Renal pelvis (tissue), 4 donors: ENCODE data around the gene TBXA2R. TPM values are rescaled to one million over a fixed set of nuclear protein-coding genes. Genes with fewer than 3 reads are reported as not detected.
"Not testable (repeated sequence)": the region's sequence is repeated elsewhere in the genome, so short reads cannot be mapped to it uniquely, and the experiment has no call there.

Experiments
- DNase-seq: peaks from one replicate; pipeline ENCODE4 v3.0.0-alpha.2; 2013
- polyA plus RNA-seq, 3 donors: library from polyadenylated mRNA; unstranded; fragments of 120-200 nt; gene quantifications; one replicate each; pipeline ENCODE4 v1.2.1, GENCODE V29; 2013; ENCODE audit not compliant: insufficient read length in 3 of 3

Gene TBXA2R
- polyA plus RNA-seq, 3 donors, result 3.8 TPM

DNA sequence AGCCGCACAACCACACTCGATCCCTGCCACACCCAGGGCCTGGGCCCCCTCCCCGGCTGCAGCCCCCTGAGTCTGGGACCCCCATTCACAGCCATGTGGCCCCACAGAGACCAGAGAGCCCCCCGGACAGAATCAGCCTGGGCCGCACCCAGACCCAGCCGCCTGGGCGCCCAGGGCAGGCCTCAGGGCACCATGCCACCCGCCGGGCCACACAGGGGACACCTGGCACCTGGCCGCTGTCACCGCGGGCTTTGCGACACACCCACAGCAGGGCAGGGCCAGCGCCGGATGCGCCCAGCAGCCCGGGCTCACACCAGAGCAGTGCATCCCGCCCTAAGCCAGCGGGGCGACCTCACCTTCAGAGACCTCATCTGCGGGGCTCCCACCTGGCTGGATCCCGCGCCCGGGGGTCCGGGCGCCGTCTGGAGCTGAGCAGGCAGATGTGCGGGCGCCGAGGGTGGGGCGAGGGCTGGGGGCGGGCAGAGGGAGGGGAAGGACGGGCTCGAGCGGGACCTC, 443 bp downstream of the TBXA2R start:
- DNase-seq, result no peak

DNA sequence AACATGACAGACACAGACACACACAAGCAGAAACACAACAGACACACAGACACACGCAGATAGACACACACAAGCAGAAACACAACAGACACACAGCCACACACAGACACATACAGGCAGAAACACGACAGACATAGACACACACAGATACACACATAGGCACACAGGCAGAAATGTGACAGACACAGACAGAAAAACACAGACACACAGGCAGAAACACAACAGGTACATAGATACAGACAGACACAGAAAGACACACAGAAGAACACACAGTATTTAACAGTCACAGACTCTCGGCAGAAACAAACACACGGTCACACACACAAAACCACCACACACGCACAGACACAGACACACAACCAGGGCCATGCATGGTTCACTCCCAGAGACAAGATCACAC, 905 bp downstream of the TBXA2R start:
- DNase-seq, result no peak

DNA sequence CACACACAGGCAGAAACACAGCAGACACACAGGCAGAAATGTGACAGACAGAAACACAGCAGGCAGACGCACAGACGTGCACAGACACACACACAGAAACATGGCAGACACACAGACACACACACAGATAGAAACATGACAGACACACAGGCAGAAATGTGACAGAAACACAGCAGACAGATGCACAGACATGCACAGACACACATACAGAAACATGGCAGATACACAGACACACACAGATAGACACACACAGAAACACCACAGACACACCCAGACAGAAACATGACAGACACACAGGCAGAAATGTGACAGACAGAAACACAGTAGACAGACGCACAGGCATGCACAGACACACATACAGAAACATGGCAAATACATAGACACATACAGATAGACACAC, 1.3 kb downstream of the TBXA2R start:
- DNase-seq, result no peak

DNA sequence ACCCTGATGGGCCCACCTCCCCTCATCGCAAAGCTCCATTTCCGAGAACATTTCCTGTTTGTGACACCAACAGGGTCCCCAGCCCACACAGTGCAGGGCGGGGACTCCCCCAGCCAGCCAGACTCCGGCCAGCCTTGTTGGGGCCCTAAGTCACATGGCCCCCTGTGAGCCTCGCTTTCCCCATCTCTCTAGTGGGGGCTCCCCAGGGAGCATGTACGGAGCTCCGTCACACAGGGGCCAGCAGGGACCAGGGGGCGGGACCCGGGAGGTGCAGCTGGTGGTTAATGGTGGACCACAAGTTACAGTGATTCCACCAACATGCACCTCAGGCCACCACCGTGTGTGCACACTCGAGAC, 1.7 kb downstream of the TBXA2R start:
- no peak for DNase-seq

DNA sequence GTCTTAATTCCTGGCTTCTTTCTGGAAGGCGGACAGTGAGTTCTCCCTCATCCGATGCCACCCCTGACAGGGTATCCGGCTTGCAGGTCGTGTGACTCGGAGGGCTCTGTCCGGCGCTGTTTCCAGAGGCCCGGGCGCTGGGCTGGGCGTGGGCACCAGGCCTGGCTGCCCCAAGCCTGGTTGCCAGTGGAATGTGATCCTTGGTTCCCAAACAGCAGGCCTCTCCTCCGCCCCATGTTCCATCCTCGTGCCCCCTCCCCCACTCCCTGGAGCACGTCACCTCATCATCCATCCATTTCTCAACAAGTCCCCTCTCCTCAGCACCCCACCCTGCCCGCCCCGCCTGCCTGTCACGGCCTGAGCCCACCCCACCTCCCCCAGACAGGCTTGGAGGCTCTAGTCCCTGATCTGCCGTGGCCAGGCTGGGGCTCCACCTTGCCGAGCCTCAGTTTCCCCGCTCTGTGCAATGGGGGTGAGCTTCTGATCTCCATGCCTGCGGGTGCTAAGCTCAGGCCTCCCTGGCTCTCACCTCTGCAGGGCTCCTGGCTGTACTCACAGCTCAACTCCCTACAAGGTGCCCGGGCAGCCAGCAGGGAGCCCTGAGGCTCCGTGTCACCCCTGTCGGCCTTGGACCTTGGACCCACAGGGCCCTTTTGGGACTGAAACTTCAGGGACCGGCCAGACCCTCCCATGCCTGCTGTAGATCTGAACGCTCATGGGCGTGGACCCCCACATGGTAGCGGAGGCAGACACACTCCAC, 2.3 kb downstream of the TBXA2R start:
- no peak for DNase-seq

DNA sequence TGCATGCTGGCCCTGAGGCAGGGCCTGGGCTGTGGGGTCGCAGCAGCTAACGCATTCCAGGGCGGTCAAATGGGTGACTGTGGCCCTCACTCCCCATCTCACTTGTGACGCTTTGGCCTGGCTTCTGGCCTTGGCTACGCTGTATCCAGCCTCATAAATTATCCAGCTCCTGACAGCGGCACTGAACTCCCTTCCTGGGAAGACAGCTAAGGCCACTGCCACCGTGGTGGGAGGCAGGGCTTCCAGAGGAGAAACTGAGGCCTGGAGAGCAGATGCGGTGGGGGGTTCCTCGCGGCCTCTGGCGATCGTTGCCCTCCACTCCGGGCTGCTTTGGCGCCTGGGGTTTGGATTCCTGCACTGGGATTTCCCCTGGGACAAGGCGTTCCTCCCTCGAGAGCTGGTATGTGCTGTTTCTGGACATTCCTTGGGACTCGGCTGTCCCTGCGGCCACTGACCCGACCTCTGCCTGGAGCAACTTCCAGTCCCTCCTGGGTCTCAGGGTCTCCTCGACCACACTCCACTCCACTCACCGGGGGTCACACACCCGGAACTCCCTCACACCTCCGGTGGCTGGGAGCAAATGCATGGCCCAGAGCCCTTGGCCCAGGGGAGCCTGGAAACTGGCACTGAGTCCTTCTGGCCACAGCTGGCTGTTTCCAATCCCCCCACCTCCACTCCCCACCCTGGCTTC, 3.4 kb downstream of the TBXA2R start:
- DNase-seq, result no peak

DNA sequence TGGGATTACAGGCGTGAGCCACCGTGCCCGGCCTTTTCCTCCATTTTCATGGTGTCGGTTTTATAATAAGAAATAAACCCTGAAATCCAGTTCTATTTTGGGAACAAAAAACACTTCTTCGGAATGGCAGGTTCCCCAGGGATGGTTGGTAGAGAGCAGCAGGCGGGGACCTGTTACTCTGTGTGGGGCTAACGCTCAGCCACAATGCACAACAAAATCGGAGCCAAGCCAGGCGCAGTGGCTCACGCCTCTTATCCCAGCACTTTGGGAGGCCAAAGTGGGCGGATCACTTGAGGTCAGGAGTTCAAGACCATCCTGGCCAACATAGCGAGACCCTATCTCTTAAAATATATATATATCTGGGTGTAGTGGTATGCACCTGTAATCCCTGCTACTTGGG, 5.7 kb downstream of the TBXA2R start:
- DNase-seq, result no peak

DNA sequence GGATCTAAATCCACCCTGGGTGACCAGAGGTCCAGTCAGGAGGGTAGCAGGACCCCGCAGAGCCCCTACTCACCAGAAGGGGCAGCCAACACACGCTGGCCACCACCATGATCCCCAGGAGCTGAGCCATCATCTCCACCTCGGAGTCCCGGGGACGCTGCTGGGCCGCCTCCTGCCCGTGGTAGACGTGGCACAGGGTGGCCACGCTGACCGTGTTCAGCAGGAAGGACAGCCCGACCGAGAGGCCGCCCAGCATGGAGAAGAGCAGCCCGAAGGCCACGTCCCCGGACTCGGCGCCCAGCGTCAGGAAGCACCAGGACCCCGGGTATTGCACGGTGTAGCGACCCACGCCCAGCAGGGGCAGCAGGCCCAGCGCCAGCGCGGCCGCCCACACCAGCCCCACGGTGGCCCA, 6.9 kb downstream of the TBXA2R start:
- DNase-seq, result no peak

DNA sequence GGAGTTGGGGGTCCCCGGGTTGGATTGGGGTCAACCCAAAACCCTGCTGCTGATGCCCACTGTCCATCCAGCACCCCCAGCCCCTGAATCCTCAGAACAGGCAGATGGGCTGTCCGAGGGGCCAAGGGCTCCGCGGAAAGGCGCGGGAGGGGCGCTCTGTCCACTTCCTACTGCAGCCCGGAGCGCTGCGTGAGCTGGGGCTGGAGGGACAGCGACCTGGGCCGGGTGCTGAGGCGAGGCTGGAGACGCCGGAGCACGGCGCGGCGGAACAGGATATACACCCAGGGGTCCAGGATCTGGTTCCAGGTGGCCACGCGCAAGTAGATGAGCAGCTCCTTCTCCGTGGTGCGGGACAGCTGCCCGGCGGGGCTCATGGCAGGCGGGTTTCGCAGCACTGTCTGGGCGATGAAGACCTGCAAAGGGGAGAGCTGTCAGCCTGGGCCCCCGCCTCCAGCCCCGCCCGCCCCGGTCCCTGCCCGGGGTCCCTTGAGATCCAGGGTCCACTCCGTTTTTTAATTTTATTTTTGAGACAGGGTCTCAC, 11.1 kb downstream of the TBXA2R start:
- no peak for DNase-seq

DNA sequence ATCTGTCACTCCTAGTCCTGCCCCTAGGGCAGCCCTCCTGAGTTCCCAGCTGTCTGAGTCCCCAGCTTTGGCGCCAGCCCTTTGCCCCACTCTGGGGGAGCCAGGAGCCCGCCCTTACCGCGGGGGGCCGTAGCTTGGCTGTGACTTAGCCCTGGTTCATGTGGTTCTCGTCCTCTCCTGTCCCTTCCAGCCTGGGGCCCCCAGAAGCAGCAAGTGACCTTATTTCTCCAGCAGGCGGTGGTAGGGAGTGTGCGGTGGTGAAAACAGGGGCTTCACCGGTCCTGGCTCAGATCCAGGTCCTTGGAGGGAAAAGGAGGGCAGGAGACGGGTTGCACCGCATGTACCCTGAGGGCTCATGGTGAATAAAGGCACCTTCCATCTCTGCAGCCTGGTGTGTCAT, 13.5 kb downstream of the TBXA2R start:
- DNase-seq, result no peak

DNA sequence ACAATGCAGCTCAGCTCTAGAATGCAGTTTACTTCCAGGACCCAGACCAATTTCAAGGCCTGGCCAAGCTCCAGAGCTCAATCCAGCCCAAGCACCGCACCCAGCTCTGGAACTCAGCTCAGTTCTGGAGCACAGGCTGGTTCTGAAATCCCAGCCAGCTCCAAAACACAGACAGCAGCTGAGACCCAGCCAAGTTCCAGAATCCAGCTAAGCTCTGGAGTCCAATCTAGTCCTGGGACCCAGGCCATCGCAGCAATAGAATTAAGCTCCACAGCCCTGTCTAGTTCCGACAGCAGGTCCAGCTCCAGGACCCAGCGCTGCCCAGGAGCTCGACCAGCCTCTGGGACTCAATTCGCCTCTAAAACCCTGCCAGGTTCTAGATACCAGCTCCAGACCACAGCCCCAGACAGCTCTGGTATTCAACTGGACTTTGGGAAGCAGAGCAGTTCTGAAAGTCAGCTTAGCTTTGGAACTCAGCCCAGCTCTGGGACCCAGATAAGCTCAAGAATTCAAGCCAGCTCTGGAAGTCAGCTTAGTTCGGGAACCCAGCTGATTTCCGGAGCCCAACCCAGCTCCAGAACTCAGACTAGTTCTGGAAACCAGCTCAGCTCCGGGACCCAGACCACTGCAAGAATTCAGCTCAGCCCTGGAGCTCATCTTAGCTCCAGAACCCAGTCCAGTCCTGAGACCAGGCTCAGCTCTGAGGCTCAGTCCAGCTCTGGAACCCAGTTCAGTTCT, 14.6 kb downstream of the TBXA2R start:
- no peak for DNase-seq

DNA sequence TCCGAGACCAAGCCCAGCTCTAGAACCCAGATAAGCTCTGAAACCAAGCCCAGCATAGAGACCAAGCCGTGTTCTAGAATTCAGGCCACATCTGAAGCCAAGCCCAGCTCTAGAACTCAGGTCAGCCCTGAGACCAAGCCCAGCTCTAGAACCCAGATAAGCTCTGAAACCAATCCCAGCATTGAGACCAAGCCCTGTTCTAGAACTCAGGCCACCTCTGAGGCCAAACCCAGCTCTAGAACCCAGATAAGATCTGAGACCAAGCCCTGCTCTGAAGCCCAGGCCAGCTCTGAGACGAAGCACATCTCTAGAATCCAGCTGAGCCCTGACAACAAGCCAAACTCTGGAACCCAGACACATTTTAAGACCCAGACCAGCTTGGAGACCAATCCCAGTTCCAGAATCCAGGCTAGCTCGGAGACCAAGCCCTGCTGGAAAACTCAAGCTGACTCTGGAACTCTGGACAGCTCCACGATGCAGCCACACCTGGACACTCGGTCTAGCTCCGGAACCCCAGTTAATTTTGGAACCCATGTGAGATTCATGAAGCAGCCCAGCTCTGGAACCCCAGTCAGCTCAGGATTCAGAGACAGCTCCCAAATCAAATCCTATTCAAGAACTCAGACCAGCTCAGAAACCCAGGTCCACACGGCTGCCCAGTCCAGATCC, 15.6 kb downstream of the TBXA2R start:
- DNase-seq, result no peak

DNA sequence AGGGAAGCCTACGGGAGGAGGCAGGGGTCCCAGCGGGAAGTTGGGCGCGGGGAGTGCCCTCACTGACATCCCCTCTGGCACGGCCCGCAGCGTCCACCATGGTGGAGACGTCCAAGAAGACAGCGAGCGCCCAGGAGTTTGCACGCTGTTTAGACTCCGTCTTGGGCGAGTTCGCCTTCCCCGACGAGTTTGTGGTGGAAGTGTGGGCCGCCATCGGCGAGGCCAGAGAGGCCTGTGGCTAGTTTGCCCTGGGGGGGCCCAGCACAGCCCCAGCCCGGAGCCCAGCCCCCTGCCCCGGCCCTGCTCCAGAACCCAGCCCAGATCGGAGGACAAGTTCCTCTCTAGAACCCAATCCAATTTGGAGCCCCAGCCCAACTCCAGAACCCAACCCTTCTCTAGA, 16.7 kb downstream of the TBXA2R start:
- DNase-seq, result no peak

DNA sequence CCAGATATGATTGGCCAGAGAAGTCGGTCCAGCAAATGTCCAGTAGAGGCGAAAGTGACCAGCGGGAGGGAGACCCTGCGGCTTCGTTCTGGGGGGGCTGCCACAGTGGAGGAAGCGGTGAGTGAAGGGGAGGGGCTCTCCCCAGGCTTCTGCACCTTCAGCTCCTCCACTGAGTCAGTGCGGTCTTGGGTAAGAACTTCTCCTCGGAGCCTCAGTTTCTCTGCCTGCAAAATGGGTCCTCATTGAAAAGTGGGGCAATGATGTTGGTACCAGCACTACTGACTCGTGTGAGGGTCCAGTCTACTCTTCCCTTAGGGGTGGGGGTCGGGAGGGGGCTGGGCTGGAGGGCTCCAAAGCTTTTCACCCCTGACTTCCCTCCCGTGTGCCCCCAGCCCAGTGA, 17.2 kb downstream of the TBXA2R start:
- DNase-seq, result no peak

DNA sequence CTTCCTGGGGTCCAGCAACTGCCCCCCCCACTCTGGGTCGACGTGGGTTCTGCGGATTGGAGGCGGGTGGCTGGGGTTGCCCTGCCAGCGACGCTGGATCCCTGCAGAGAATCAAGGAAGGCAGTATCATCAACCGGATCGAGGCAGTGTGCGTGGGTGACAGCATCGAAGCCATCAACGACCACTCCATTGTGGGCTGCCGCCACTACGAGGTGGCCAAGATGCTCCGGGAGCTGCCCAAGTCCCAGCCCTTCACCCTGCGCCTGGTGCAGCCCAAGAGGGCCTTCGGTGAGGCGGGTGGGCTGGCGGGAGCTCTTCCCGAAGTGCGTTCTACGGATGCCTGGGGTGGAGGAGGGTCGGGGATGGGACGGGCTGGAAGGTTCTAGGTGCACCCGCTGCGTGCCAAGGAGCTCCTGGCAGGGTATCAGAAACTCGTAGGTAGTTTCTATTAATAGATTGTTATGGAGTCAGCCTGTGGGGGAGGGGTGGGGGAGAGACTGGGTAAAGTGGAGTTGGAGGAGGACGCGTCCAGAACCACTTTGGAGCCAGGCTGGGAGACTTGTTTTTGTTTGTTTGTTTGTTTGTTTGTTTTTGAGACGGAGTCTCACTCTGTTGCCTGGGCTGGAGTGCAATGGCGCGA, 19.8 kb downstream of the TBXA2R start:
- DNase-seq, result no peak

DNA sequence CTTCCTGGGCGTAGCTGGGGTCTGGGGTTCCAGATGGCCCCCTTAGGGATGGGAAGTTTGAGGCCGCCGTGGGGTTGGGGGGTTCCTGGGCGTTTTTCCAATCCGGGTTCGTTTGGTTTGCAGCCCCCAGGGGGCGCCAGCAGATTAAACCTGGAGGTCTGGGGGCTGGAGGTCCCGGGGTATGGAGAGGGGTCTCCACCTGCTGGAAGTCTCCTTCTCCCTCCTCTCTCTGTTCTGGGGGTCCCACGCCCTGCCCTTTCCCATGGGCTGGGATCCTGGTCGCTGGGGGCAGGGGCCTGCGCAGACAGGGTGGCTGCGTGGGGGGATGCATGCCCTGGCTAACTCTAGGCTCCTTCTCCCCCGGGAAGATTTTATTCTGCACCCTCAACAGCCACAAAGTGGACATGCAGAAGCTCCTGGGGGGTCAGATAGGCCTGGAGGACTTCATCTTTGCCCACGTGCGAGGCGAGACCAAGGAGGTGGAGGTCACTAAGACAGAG, 20.5 kb downstream of the TBXA2R start:
- no peak for DNase-seq

DNA sequence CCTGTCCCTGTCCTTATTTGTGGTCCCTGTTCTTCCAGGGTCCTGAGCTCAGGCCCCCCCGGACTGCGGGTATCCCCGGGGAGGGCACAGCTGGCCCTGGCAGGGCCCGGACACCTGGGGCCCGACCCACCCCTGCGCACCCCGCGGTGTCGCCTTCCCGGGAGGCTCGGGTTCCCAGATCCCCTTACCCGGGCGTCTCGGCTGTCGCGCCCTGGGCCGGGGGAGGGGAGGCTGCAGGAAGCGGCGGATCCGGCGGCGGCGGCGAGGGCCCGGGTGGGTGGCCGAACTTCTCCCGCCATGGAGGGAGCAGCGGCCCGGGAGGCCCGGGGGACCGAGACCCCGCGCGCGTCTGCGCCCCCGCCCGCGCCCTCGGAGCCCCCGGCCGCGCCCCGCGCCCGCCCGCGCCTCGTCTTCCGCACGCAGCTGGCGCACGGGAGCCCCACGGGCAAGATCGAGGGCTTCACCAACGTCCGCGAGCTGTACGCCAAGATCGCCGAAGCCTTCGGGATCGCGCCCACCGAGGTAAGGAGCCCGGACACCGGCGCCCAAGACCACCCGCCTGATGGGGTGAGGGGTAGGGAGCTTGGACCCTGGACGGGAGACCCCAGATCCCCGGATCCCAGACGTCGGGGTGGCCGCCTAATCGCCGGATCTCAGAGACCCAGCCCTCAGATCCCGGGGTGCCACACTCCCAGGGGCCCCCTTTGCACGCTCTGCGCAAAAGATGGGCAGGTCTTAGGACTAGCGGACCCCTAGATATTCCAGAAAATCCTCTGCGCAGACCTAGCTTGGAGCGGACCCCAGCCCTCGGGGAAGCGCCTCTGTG, 21.2 kb downstream of the TBXA2R start, which contains the start of gene GIPC3:
Gene GIPC3, plus strand, starts transcription at position 178 of the 826 bp plus-strand sequence. Its CDS starts 120 bp downstream, at position 298.
- DNase-seq, result no peak

DNA sequence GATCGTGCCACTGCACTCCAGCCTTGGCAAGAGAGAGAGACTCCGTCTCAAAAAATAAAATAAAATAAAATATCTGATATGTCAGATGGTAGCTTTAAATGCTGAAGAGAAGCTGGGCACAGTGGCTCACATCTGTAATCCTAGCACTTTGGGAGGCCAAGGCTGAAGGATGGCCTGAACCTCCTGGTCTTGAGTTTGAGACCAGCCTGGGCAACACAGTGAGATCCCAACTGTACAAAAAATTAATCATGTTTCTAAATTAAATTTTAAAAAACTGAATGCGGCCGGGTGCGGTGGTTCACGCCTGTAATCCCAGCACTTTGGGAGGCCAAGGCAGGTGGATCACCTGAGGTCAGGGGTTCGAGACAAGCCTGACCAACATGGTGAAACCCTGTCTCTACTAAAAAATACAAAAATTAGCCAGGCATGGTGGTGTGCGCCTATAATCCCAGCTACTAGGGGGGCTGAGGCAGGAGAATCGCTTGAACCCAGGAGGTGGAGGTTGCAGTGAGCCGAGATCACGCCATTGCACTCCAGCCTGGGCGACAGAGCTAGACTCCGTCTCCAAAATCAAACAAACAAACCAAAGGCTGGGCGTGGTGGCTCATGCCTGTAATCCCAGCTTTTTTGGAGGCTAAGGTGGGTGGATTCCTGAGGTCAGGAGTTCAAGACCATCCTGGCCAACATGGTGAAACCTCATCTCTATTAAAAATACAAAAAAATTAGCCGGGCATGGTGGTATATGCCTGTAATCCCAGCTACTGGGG, 22.5 kb downstream of the TBXA2R start:
- DNase-seq, result not testable (repeated sequence)

DNA sequence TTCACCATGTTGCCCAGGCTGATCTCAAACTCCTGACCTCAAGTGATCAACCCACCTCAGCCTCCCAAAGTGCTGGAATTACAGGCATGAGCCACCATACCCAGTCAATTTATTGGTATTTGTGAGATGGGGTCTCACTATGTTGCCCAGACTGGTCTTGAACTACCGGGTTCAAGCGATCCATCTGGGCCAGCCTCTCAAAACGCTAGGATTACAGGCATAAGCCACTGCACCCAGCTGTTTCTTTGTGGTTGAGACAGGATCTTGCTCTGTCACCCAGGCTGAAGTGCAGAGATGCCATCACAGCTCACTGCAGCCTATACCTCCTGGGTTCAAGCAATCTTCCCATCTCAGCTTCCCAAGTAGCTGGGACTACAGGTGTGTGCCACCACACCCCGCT, 24.9 kb downstream of the TBXA2R start:
- DNase-seq, result not testable (repeated sequence)
